Endothelial cell of umbilical vein (primary cell): ENCODE measurements around the gene SAMD7. TPM values are rescaled to one million over a fixed set of nuclear protein-coding genes. Genes with fewer than 3 reads are reported as not detected.

Experiments used
- Bru-seq: library from RNA; stranded (reverse); fragments of 400-500 nt; gene quantifications from one replicate; lab custom pipeline; 2021; lab: Mats Ljungman, UMichigan
- BruChase-seq, 2 experiments: library from RNA; stranded (reverse); fragments of 400-500 nt; gene quantifications; one replicate each; lab custom pipeline; 2021; lab: Mats Ljungman, UMichigan
- BruUV-seq: library from RNA; stranded (reverse); fragments of 400-500 nt; replicated peaks from 2 replicates; lab custom pipeline; 2021; lab: Mats Ljungman, UMichigan
- CTCF ChIA-PET: fragments of 300-600, 350-600 bp; sonication (Branson Sonifier 250); formaldehyde crosslinking; loops from one replicate; lab custom pipeline; 2021; ENCODE audit warnings: antibody characterized with exemption, inconsistent platforms; lab: Charles Lee
- POLR2A ChIA-PET: fragments of 300-600, 350-600 bp; sonication (Branson Sonifier 250); formaldehyde crosslinking; loops from one replicate; lab custom pipeline; 2021; ENCODE audit warnings: antibody characterized with exemption, inconsistent platforms; lab: Charles Lee
- DNase-seq: peaks from one replicate; pipeline ENCODE4 v3.0.0-alpha.2; 2011; ENCODE audit warnings: low read depth, low spot score
- FAIRE-seq: peaks from 2 replicates; lab custom pipeline; 2011; peaks lifted over from hg19 to GRCh38; lab: Jason Lieb, UNC
- H2AFZ ChIP-seq: 2 replicates; pipeline ENCODE4 v1.6.0; 2012; ENCODE audit warnings: low read depth, low read length, control low read depth, inconsistent platforms
- H3K27ac ChIP-seq: 2 replicates; pipeline ENCODE4 v1.5.1; 2011; ENCODE audit warnings: low read depth, mild to moderate bottlenecking, control low read depth, low read length, moderate library complexity; ENCODE audit not compliant: insufficient read depth
- H3K27me3 ChIP-seq, 2 experiments: 2 replicates each; pipeline versions ENCODE4 v1.6.0 to v1.6.1; 2011; ENCODE audit warnings: low read length in 2 of 2, mixed read lengths in 1 of 2; ENCODE audit not compliant: control insufficient read depth in 2 of 2, insufficient read depth in 2 of 2
- H3K36me3 ChIP-seq, 2 experiments: 2 replicates in 1 of 2; 3 replicates in 1 of 2; pipeline ENCODE4 v1.5.1; 2011; ENCODE audit warnings: low read length in 2 of 2, mild to moderate bottlenecking in 1 of 2, moderate library complexity in 1 of 2; ENCODE audit not compliant: control insufficient read depth in 2 of 2, insufficient read depth in 2 of 2; ENCODE audit errors: extremely low read depth in 1 of 2
- H3K4me1 ChIP-seq: 3 replicates; pipeline ENCODE4 v1.5.1; 2011; ENCODE audit warnings: mild to moderate bottlenecking, low read length; ENCODE audit not compliant: control insufficient read depth, insufficient read depth; ENCODE audit errors: extremely low read depth
- H3K4me2 ChIP-seq: 2 replicates; pipeline ENCODE4 v1.6.1; 2011; ENCODE audit warnings: low read length, control low read depth, mixed read lengths; ENCODE audit not compliant: insufficient read depth
- H3K4me3 ChIP-seq, 3 experiments: fragments of 200-600 bp in 1 of 3; sonication (generic), shearing (Covaris generic) in 1 of 3; replicated peaks in 1 of 3; 2 replicates each; pipeline ENCODE4 v1.5.1; 2011 to 2016; ENCODE audit warnings: control low read depth in 3 of 3, low read length in 3 of 3, mild to moderate bottlenecking in 2 of 3, inconsistent platforms in 1 of 3, low read depth in 1 of 3, moderate library complexity in 1 of 3; ENCODE audit not compliant: insufficient read depth in 1 of 3
- H3K79me2 ChIP-seq: 2 replicates; pipeline ENCODE4 v1.6.0; 2012; ENCODE audit warnings: low read length, inconsistent platforms; ENCODE audit not compliant: control insufficient read depth, insufficient read depth
- H3K9ac ChIP-seq: replicated peaks from 2 replicates; pipeline ENCODE3; 2011; ENCODE audit warnings: low read length, control low read depth; ENCODE audit not compliant: insufficient read depth; ENCODE audit errors: extremely low read depth
- H3K9me1 ChIP-seq: replicated peaks from 3 replicates; pipeline ENCODE4 v1.6.0; 2011; ENCODE audit warnings: mild to moderate bottlenecking, low read length; ENCODE audit not compliant: control insufficient read depth, insufficient read depth; ENCODE audit errors: extremely low read depth
- H3K9me3 ChIP-seq: replicated peaks from 2 replicates; pipeline ENCODE4 v1.5.1; 2012; ENCODE audit warnings: low read length, inconsistent platforms; ENCODE audit not compliant: control insufficient read depth, insufficient read depth
- H4K20me1 ChIP-seq: replicated peaks from 2 replicates; pipeline ENCODE3; 2011; ENCODE audit warnings: mild to moderate bottlenecking, low read length; ENCODE audit not compliant: control insufficient read depth, insufficient read depth; ENCODE audit errors: extremely low read depth
- EZH2 ChIP-seq: IDR thresholded peaks from 2 replicates; pipeline ENCODE4 v1.6.1; 2012; ENCODE audit warnings: borderline replicate concordance, low read depth, mild to moderate bottlenecking, moderate library complexity, low read length, inconsistent platforms; ENCODE audit not compliant: severe bottlenecking
- FOS ChIP-seq: IDR thresholded peaks from 2 replicates; pipeline ENCODE4 v1.6.1; 2011; ENCODE audit warnings: mild to moderate bottlenecking, low read length, moderate library complexity, borderline replicate concordance; ENCODE audit not compliant: insufficient read depth
- GATA2 ChIP-seq: IDR thresholded peaks from 2 replicates; pipeline ENCODE4 v1.7.0; 2011; ENCODE audit warnings: low read depth, mild to moderate bottlenecking, moderate library complexity, mixed read lengths, low read length; ENCODE audit not compliant: insufficient read length, insufficient read depth
- JUN ChIP-seq: IDR thresholded peaks from 2 replicates; pipeline ENCODE4 v1.6.1; 2011; ENCODE audit warnings: borderline replicate concordance, low read depth; ENCODE audit not compliant: insufficient read length, insufficient read depth
- MAX ChIP-seq: IDR thresholded peaks from 2 replicates; pipeline ENCODE4 v1.6.1; 2011; ENCODE audit not compliant: insufficient read depth, insufficient read length
- MYC ChIP-seq: IDR thresholded peaks from one replicate; pipeline ENCODE4 v1.6.1; 2011; ENCODE audit warnings: mild to moderate bottlenecking, low read depth, low read length
- POLR2A ChIP-seq: IDR thresholded peaks from 2 replicates; pipeline ENCODE4 v1.6.1; 2012; ENCODE audit warnings: low read depth, mild to moderate bottlenecking, control low read depth, low read length
- POLR2AphosphoS5 ChIP-seq: IDR thresholded peaks from 2 replicates; pipeline ENCODE4 v1.6.1; 2012; ENCODE audit warnings: low read depth, mild to moderate bottlenecking, control low read depth, low read length, moderate library complexity; ENCODE audit not compliant: insufficient read depth
- dilution Hi-C: fragments of 300-500 bp; cut with MboI; formaldehyde crosslinking; loops from one replicate; pipeline ENCODE4 v1.15.0; 2019; ENCODE audit warnings: low sequenced_read_pairs; ENCODE audit not compliant: extremely low pct_ligation_motif_present
- intact Hi-C: fragments of 100-400 bp; cut with micrococcal nuclease; formaldehyde crosslinking; loops from one replicate; pipeline ENCODE4 v1.10.0; 2022
- long read RNA-seq: library from polyadenylated mRNA; stranded (forward); transcript quantifications from one replicate; pipeline ENCODE4 v2.0.0, GENCODE V29; 2021
- polyA minus RNA-seq, 3 experiments: library from RNA; depleted of rRNA, polyadenylated mRNA; stranded (reverse); fragments of >200 nt; gene quantifications; 1 replicate in 1 of 3; 2 replicates in 2 of 3; pipeline ENCODE4 v1.2.3, GENCODE V29; 2011
- polyA plus RNA-seq, 4 experiments: library from polyadenylated mRNA; depleted of rRNA in 3 of 4; stranded (reverse) in 3 of 4; unstranded in 1 of 4; fragments of >200 nt; gene quantifications; 2 replicates each; pipeline versions ENCODE4 v1.2.1 to v1.2.3, GENCODE V29; 2011 to 2012; ENCODE audit warnings: missing spikeins in 1 of 4
- total RNA-seq: library from RNA; stranded (reverse); gene quantifications from 2 replicates; pipeline ENCODE4 v1.2.3, GENCODE V29; 2021
- TF ChIP-seq, protein P1 (sequence below), 2 donors: IDR thresholded peaks; 1 replicate in 1 of 2; 2 replicates in 1 of 2; pipeline ENCODE4 v1.5.1; 2011; ENCODE audit warnings: low read length in 2 of 2, mild to moderate bottlenecking in 2 of 2, moderate library complexity in 2 of 2, control low read depth in 1 of 2, inconsistent platforms in 1 of 2, low read depth in 1 of 2; ENCODE audit not compliant: insufficient read depth in 1 of 2; ENCODE audit errors: extremely low read depth in 1 of 2

The SAMD7 gene, protein sequence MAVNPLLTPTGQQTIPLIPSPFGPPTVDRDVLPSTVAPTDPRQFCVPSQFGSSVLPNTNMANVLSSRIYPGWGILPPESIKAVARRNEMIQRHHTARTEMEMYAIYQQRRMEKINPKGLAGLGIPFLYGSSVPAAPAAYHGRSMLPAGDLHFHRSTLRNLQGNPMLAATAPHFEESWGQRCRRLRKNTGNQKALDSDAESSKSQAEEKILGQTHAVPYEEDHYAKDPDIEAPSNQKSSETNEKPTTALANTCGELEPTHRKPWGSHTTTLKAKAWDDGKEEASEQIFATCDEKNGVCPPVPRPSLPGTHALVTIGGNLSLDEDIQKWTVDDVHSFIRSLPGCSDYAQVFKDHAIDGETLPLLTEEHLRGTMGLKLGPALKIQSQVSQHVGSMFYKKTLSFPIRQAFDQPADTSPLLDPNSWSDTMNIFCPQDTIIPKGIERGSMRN
- total RNA-seq: not detected in 2 replicates
- not detected in 2 replicates for polyA plus RNA-seq
- not detected in 2 replicates for polyA plus RNA-seq (2011; cell fraction: cytosol; rRNA removed)
- polyA plus RNA-seq (2011; cell fraction: nucleus; rRNA removed): not detected in 2 replicates
- polyA plus RNA-seq (2012): not detected in 2 replicates
- not detected in 2 replicates for polyA minus RNA-seq
- not detected for polyA minus RNA-seq (2011; cell fraction: cytosol; rRNA and poly(A)+ RNA removed)
- not detected in 2 replicates for polyA minus RNA-seq (2011; cell fraction: nucleus; rRNA and poly(A)+ RNA removed)
- Bru-seq, nascent RNA: not detected
- percentile 4 among the genes with signal in this experiment for BruChase-seq, experiment 1, labeled RNA remaining after a 6-hour chase
- BruChase-seq, experiment 2, labeled RNA remaining after a 2-hour chase: not detected
- long read RNA-seq: 0 reads

- POLR2A ChIA-PET: no interaction called here
- H3K79me2 ChIP-seq: no peaks in the 10 kb centered on the region
- dilution Hi-C loops (no loop called here), intact Hi-C loops (no loop called here)
- FAIRE-seq (peak; percentile 8), DNase-seq (no peak)
- no peak within 1 kb of the TSS for H3K4me3 ChIP-seq
- BruUV-seq: no TSS peak
- H3K9ac ChIP-seq: no peak within 1 kb of the TSS
- H2AFZ ChIP-seq: no peak within 1 kb of the TSS
- no peak within 1 kb of the TSS for H3K4me2 ChIP-seq
- CTCF ChIA-PET: interaction anchor here (0.6 to 1.5 kb wide), 5 partner anchors 11 to 39 kb away, joined by 3 to 5 read pairs (median 3); no protein-coding TSS in a partner anchor
- no peaks in the 10 kb centered on the region for H3K9me3 ChIP-seq
- H3K9me1 ChIP-seq: no peaks in the 10 kb centered on the region
- no peak for TF ChIP-seq MYC
- no peak for TF ChIP-seq GATA2
- TF ChIP-seq POLR2A: no peak
- TF ChIP-seq, protein P1, sequence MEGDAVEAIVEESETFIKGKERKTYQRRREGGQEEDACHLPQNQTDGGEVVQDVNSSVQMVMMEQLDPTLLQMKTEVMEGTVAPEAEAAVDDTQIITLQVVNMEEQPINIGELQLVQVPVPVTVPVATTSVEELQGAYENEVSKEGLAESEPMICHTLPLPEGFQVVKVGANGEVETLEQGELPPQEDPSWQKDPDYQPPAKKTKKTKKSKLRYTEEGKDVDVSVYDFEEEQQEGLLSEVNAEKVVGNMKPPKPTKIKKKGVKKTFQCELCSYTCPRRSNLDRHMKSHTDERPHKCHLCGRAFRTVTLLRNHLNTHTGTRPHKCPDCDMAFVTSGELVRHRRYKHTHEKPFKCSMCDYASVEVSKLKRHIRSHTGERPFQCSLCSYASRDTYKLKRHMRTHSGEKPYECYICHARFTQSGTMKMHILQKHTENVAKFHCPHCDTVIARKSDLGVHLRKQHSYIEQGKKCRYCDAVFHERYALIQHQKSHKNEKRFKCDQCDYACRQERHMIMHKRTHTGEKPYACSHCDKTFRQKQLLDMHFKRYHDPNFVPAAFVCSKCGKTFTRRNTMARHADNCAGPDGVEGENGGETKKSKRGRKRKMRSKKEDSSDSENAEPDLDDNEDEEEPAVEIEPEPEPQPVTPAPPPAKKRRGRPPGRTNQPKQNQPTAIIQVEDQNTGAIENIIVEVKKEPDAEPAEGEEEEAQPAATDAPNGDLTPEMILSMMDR (IDR thresholded peaks at IDR 0.05; ENCODE audit: extremely low read depth in 1 of 2, insufficient read depth in 1 of 2, low read depth in 1 of 2, low read length in 2 of 2): no peak
- TF ChIP-seq JUN: no peak
- TF ChIP-seq POLR2AphosphoS5: no peak
- no peak for TF ChIP-seq MAX
- no peak for TF ChIP-seq EZH2
- TF ChIP-seq FOS: no peak
- no peaks in the 10 kb centered on the region for H4K20me1 ChIP-seq
- H3K27ac ChIP-seq: no peak within 1 kb of the TSS
- no peaks in the 10 kb centered on the region for H3K36me3 ChIP-seq
- H3K27me3 ChIP-seq: peaks cover 12 to 18% of the 10 kb centered on the region in 2 experiments
- no peaks in the 10 kb centered on the region for H3K4me1 ChIP-seq
These were observed at the start of gene SAMD7 for GRCh38 chr3:169911272-169911671. Gene SAMD7, plus strand, starts transcription at chr3:169911572. Its CDS starts 7,927 bp downstream, at chr3:169919499.
